Stromal cell of bone marrow (primary cell): ENCODE measurements around the gene NBEA.
"Not testable (repeated sequence)": the region's sequence is repeated elsewhere in the genome, so short reads cannot be mapped to it uniquely, and the experiment has no call there.

Experiments
- DNase-seq: peaks from one replicate; pipeline ENCODE4 v3.0.0-alpha.2; 2012; ENCODE audit warnings: low read depth

Gene NBEA

GRCh38 chr13:35392768-35393167 is 450.7 kb downstream of the NBEA start:
- DNase-seq, result no peak

- no peak for DNase-seq
Observed at GRCh38 chr13:35393886-35394285, 451.8 kb downstream of the NBEA start.

GRCh38 chr13:35408285-35408684 is 466.2 kb downstream of the NBEA start:
- DNase-seq, result not testable (repeated sequence)

GRCh38 chr13:35411059-35411744 is 469.1 kb downstream of the NBEA start:
- DNase-seq, result no peak

- DNase-seq, result no peak
Observed at GRCh38 chr13:35448465-35448864, 506.4 kb downstream of the NBEA start.

- DNase-seq, result no peak
Observed at GRCh38 chr13:35449821-35450220, 507.8 kb downstream of the NBEA start.

- no peak for DNase-seq
Observed at GRCh38 chr13:35455022-35455421, 513.0 kb downstream of the NBEA start.

- DNase-seq, result no peak
Observed at GRCh38 chr13:35457258-35457657, 515.2 kb downstream of the NBEA start.

GRCh38 chr13:35460061-35460460 is 518.0 kb downstream of the NBEA start:
- DNase-seq, result no peak

- no peak for DNase-seq
Observed at GRCh38 chr13:35465371-35465770, 523.3 kb downstream of the NBEA start.

GRCh38 chr13:35468195-35468594 is 526.1 kb downstream of the NBEA start:
- DNase-seq, result no peak

- no peak for DNase-seq
Observed at GRCh38 chr13:35469806-35470525, 527.9 kb downstream of the NBEA start.

GRCh38 chr13:35470671-35471661 is 528.9 kb downstream of the NBEA start:
- DNase-seq, result no peak

GRCh38 chr13:35471706-35472322 is 529.7 kb downstream of the NBEA start:
- no peak for DNase-seq

- DNase-seq, result no peak
Observed at GRCh38 chr13:35472323-35472881, 530.3 kb downstream of the NBEA start.

- DNase-seq, result no peak
Observed at GRCh38 chr13:35473206-35473775, 531.2 kb downstream of the NBEA start.

- no peak for DNase-seq
Observed at GRCh38 chr13:35473802-35474201, 531.7 kb downstream of the NBEA start.

GRCh38 chr13:35474496-35475211 is 532.6 kb downstream of the NBEA start:
- DNase-seq, result no peak

GRCh38 chr13:35475212-35475959 is 533.3 kb downstream of the NBEA start:
- no peak for DNase-seq
